HG03457 (cell line): ENCODE data around the gene CTNNA3.

Source experiments
- ATAC-seq: cut with Tn5 transposase; IDR thresholded peaks from one replicate; pipeline ENCODE4 v1.9.1; 2021; ENCODE audit warnings: moderate number of reproducible peaks; ENCODE audit not compliant: unreplicated experiment

Gene CTNNA3

DNA sequence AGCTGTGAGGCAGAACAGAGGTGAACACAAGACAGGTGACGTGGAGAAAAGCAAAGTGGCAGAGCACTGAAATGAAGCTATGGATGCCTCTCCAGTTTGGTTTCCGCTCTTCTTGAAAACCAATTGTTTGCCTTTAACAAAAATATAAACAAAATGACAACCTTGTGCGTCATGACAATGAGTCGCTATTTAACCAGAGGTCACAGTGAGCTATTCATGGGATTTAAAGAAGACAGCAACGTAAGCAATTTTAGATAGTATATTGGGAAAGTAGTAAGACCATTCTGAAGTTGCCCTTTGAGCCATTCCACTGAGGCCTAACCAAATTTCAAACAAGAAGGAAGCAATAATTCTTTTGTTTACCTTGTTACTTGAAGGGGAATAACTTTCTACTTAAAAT lies 785.3 kb downstream of the CTNNA3 start:
- ATAC-seq = no peak

DNA sequence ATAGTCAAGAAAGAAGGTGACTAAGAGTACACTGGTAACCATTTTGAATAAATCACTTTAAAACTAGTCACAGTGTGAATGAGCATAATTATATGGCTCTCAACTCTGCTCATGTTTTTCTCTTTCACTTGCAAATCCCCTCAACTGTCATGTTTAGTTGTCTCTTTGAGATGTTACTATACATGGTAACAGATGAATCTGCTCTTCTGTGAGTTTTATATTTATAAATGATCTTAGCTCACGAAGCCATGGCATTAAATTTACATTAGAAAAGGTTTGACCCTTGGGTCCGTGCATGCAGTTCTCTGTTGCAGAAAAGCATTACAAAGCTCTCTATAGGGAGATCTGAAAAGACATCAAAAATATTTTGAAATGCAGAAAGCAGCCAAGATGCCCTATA lies 803.1 kb downstream of the CTNNA3 start:
- no peak for ATAC-seq

DNA sequence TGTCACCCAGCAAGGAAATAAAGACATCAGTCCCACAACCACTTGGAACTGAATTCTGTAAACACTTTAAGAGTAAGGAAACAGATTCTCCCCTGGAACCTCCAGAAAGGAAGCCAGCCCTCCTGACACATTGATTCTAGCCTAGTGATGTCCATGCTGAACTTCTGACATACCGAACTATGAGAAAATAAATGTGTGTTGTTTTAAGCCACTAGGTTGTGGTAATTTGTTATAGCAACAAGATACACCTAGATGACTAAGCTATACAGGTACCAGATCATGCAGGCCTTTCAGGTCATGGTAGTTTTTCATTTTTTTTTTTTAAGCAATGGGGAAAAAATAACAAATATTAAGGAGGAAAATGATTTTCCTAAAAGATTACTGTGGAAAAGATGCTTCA lies 807.8 kb downstream of the CTNNA3 start:
- no peak for ATAC-seq

DNA sequence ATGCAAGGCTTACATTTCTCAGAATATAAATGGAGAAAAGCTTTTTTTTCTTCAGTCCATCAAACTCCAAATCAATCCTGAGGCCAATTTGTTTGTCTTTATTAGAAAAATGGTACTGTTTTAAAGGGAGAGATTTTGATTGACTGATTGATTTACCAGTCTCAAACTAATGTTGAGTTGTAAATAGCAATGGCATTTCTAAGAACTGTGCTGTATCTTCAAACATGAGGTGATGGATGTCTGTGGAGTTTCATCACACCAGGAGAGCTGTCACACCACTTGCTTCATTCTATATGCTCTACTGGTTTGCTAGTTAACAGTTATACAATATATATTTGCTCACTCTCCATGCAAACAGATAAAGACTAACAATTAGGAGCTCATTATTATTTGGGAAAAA lies 809.1 kb downstream of the CTNNA3 start:
- no peak for ATAC-seq

DNA sequence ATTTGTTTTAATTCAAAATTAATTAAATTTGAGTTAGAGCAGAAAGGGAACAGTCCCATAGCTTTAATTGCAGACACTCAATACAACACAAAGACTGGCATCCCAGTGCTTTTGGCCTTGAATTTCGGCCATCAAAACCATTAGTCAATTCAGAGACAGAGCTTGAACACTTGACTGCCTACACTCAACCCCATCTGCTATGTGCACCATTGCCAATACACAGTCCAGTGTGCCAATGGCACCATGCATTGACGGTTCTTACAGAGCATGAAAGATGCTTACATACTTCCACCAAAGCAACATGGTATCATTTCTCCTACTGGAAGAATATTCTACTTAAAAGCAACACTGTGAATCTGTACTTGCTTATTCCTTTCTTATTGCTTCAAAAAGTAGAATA lies 813.7 kb downstream of the CTNNA3 start:
- no peak for ATAC-seq

DNA sequence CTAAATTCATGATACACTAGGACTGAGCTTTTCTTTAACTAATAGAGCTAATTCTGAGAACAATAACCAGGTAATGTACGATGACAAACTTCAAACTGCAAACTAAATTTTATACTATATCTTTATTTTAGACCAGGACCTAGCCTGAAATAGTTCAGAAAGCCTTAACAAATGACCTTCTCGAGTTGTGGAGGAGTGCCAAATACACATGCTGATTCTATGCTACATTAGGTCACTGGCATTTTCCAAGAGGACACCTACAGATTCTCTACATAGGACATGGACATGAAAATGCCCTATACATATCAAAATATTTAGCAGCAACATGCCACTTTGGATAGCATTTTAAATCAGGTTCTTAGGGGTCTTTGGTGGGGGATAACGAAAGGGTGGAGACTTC lies 814.2 kb downstream of the CTNNA3 start:
- ATAC-seq = no peak

DNA sequence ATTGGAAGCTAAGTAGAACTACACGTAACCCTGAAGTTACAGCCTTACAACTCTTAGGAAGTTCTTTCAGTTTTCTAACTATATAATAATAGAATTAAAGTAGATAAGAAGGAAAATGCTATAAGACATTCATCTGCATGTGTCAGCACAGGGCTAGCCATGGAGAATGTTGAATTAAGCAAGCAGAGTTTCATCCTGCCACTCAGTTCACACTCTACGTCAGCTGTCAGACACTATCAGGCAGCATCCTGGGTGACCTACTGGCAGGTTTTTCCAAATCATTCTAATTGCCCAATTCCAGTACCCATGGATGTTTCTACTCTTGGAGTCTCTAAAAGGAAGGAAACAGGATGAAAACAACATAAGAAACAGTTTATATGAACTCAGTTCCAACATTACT lies 815.2 kb downstream of the CTNNA3 start:
- no peak for ATAC-seq

DNA sequence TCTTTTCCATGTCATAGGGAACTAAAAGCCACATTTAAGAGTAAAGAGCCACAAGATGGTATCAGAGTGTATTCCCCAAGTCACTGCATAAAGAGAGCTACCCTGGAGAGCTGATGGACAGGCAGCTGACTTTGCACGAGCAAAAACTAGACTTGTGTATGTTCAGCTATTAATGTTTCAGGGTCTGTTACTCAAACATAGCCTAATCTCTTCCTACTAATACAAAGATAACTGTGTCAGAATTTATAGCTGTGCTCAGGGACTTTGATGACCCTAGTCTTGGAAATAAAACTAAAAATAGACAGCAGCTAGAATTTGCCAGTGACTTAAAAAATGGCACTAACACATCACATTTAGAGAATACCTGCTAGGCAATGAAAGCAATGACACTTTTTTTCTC lies 815.7 kb downstream of the CTNNA3 start:
- no peak for ATAC-seq

DNA sequence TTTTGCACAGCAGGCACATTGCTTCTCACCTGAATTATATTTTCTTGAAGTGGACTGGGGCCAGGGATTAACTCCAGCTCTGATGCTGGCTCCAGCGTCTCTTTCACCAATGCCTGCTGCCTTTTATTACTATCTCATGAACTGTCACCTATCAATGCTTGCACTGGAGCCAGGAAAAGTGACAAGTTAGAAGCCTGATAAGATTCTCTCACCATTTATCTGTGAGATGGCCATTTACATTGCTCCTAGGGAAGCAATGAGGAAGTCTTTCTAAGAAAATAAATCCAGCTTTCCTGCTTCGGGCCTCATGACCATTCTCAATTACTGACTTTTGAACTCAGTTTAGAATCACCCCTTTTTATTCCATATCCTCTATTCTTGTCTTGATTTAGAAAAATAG lies 818.6 kb downstream of the CTNNA3 start:
- ATAC-seq = no peak

DNA sequence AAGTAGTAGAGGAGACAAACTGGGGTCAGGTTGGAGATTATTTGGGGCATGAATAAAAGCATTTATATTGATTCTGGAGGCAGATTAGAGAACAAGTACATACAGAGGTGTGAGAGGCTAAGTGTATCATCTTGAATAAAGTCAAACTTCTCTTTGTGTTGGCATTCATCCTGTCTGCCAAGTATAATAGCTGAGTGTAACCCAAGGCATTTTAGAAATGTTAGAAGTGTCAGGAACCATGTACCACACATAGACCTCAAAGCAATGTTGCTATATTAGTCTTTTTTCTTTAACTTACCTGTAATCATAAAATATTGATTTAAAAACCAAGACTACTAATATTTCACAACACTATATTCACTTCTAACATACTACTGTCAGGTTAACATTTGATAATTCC lies 826.4 kb downstream of the CTNNA3 start:
- ATAC-seq = no peak

DNA sequence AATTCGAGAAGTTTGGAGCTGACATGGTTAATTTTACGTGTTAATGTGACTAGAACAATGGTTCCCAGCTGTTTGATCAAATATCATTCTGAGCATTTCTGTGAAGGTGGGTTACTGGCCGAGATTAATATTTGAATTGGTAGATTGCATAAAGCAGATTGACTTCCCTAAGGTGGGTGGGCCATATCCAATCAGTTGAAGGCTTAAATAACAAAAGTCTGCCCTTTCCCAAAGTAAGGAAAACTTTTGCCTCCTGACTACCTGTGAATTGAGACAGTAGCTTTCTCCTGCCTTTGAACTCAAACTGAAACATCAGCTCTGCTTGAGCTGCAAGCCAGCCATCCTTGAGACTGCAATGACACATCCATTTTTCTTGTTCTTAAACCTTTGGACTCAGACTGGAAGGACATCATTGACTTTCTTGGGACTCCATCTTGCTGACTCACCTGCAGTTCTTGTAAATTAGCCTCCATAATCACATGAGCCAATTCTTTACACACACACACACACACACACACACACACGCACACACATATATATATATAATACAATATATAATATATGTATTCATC lies 833.2 kb downstream of the CTNNA3 start:
- ATAC-seq = no peak

DNA sequence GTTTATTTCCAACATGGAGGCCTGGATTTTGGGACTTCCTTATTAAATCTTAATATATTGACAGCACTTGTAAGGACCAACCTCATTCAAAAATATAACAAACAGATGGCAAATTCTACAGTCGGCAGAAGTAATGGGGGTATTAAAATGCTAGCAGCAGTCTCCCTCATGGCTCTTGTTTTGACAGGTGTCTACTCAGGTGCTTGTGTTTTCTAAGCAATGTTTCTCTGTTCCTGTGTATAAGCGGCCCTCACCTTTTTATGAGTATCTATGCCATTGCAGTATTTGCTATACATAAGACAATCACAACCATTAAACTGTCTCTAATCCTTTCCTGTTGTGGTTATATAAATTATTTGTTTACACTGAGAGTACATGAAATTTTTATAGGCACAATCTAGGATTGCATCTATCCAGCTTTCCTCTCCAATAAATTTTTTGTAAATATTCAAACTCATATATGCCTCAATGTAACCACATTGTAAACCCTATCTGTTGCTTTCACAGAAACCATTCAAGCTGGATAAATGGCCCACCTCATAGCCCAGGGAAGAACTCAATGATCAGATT lies 835.5 kb downstream of the CTNNA3 start:
- ATAC-seq = no peak

DNA sequence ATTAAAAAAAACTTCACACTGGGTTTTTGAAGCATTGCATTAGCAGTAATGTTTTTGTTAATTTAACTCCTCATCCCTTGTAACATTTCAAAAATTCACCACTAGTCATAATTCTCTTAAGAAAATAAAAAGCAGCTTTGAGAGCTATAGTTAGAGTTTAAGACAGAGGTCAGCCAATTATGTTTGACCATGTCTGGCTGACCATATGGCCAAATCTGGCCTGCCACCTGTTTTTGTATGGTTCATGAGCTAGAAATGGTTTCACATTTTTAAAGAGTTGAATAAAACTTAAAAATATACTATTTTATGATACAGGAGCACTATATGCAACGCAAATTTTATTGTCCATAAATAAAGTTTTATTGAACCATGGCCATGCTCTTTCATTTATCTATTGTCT lies 843.2 kb downstream of the CTNNA3 start:
- no peak for ATAC-seq

DNA sequence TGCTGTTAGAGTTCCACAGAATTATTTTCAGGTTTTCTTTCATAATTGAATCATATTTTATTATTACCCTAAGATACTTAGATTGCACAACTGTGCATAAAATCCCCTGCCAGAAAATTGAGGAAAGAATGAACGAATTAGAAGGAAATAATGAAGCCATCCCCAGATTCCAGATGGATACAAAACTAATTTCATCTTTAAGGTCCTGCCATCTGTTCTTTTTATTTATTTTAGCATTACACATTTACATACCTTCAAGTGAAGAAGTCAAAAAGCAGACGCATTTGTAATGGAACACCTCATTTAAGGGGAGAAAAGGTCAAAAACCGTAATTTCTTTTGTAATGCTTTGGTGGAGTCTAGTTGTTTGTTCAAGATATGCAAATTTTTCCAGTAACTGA lies 847.1 kb downstream of the CTNNA3 start:
- ATAC-seq = no peak

DNA sequence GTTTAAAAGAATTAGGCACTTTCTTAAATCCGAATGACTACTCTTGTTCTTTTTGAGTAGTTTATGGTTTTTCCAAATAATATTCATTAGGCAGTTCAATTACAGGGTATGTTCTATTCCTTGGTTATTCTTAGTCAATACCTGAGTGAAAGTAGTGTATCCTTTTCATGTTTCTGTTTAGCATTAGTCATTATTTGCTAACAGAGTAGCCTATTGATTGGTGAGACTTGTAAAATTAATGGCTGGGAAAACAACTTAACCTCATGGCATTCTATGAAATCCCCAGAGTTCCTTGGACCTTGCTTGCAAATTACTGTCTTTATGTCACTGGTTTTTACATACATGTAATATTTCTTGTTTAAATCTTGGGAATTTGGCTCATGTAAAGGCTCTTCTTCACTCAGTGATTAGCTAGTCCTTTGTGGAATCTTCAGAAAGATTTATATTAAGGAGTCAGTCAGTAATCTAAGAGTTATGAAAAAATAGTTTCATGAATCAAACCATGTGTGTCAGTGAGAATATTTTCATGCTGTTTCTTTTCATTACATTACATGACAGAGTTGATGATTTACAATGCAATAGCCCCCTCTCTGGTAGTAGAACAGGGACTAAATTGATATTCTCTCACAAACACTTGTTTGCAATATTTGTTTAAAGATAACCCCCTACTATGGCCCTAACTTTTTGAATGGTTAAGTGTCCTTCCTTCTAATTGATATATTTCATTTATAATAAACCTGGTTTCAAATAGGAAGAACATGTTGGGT lies 851.6 kb downstream of the CTNNA3 start:
- no peak for ATAC-seq

DNA sequence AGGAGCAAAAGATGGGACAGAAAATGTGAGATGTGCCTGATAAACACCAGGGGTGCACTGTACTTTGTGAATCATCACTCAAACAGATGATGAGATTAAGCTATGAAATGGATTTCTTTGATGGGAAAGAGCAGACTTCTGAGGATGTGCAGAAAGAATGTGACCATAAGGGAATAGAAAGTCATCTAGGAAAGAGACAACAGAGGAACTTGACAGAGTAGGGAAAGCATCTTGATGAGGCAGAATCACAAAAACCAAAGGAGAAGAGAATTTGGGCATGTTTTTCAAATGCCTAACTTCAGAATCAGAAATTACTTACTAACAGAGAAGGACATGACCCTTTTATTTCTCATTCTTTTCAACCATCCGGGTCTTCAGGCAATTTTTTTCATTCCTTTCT lies 852.6 kb downstream of the CTNNA3 start:
- ATAC-seq = no peak

DNA sequence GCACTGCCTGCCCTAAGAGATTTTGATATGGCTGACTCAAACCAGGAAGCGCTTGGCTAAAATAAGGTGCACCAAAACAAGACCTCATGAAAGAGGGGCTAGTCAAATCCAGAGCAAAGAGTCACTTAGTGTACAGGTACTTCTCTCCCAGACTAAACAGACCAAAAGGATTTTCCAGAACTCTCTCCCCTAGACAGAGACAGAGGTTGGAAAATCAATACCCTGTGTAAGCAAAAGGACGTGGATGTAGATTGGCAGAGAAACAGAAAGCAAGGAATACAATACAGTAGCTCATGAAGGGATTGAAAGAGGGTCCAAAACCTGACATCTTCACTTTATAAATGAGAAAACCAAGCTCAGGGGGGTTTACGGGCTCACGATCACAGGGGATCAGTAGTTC lies 853.1 kb downstream of the CTNNA3 start:
- ATAC-seq = no peak

DNA sequence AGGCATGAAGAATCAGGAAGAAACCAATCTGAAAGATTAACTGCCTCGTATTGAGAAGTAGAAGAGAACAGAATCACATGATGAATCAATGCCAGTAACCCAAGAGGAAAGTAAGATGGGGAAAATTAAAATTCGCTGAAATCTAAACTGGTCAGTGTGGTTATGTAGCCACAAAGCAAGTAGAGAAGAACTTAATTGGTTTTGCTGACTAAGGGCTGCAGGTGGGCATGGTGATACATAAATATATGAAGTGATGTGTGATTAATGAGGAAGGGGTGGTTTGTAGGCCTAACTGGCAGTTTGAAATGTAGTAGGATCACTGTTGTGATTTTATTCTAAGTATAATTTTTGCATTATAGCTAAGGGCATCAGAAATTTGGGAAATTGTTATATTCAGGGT lies 853.6 kb downstream of the CTNNA3 start:
- no peak for ATAC-seq

DNA sequence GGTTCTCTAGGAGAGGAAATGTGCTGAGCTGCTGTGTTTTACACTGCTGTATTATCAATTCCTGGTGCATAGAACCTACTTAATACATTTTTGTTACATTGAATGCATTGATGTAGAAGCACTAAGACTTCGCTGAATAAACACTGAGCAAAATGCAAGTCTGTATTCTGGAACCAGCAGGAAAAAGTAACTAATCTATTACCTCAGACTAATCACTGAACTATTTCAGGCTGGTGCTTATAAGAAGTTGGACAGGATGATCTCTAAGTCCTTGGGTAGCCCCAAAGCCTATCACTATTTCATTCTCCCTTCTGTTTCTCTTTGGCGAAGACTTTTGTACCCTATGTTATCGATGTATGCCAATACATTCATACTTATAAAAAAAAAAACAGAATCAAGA lies 857.3 kb downstream of the CTNNA3 start:
- ATAC-seq = no peak

DNA sequence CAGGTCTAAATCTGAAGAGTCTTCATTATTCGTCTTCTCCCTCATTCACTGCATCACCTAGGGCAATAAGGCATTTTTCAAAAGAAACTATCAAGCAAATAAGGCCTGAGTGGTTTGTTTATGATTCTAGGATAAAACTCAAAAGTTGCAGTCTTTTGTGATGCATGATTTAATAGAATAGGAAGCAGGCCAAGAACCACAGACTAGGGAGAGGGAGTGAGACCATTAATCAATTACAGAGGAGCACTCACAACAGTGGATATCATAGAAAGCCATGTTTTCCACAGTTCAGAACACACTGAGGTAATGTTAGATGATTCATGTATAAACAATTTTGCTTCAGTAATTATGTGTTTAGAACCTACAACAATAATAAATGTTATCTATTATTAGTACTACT lies 858.0 kb downstream of the CTNNA3 start:
- no peak for ATAC-seq

DNA sequence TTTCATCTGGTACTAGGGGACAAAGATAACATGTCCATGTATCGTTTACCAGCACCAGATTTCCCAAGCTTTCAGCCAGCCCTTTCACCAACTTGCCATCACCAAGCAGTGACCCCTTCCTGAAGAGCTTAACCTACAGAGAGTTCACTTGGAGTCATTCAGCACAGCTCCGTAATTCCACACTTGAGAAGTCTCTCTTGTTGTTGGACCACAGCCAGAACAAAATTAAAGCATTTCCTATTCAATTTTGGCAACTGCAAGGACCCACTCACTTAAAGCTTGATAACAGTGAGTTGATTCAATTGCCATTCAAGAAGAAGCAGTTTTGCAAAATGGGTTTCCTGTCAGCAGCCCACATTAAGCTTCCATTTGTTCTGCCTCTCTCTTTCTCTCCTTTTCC lies 858.7 kb downstream of the CTNNA3 start:
- no peak for ATAC-seq

DNA sequence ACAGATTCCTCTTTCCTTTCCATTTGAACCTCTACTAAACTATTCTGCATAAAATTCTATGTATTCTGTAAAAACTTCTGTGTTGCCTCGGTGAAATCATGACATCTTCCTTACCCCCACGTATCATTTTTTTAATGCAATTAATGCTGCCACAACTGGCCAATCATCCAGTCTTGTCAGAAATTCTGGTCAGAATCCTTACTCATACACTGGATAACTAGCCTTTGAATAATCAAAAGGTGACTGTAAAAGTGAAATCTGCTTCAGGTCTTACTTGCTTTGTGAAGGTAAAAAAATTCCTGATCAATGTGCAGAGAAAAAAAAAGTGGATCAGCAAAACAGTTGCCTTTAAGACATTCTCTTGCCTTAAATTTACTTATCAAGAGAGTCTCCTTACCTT lies 859.2 kb downstream of the CTNNA3 start:
- no peak for ATAC-seq

DNA sequence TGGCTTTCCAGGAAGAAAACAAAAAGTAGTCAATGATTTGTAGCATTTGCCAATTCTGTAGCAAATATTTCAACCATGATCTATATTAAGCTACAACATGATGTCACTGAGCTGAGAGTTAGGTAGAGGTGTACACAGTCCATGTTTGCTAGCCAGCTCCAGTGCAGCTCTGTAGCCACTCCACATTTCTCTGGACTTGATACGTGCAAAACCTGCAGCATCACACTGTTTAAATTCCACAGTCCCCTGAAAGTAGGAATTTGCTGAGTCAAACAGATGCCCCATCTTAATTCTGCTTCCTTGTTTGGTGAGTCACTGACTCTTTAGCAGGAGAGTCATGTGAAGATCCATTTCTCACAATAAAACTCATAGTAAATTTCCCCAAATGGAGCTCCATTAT lies 859.9 kb downstream of the CTNNA3 start:
- no peak for ATAC-seq
